ENCODE data around the gene USH2A.

USH2A gene

GRCh38 chr1:216422821-216423520, at the start of gene USH2A:
Gene USH2A, minus strand, starts transcription at chr1:216423448. Its CDS starts 1,112 bp downstream, at chr1:216422336.
- H3K27ac ChIP-seq: no peak within 1 kb of the TSS
- no peak within 1 kb of the TSS for H3K4me3 ChIP-seq
- H3K27me3 ChIP-seq: no peaks in the 10 kb centered on the region
- intact Hi-C loops (cut with DNase I; ENCODE audit: low total_unique reads): no loop called here
- no peaks in the 10 kb centered on the region for H3K9me3 ChIP-seq
- H3K36me3 ChIP-seq: no peaks in the 10 kb centered on the region
- DNase-seq: no peak
- no peaks in the 10 kb centered on the region for H3K4me1 ChIP-seq
- TF ChIP-seq CTCF (IDR thresholded peaks at IDR 0.05): no peak

- intact Hi-C loops (cut with DNase I; ENCODE audit: low total_unique reads): no loop called here
- no peak overlapping the region for H3K27ac ChIP-seq
- H3K4me3 ChIP-seq: no peak overlapping the region
- no peaks in the 10 kb centered on the region for H3K4me1 ChIP-seq
- no peaks in the 10 kb centered on the region for H3K9me3 ChIP-seq
- no peaks in the 10 kb centered on the region for H3K27me3 ChIP-seq
- TF ChIP-seq CTCF (IDR thresholded peaks at IDR 0.05): no peak
- no peaks in the 10 kb centered on the region for H3K36me3 ChIP-seq
- no peak for DNase-seq
These were observed 43.0 kb upstream of the USH2A start for GRCh38 chr1:216466162-216466801.

- TF ChIP-seq CTCF (IDR thresholded peaks at IDR 0.05): no peak
- no peaks in the 10 kb centered on the region for H3K27me3 ChIP-seq
- no peak for DNase-seq
- intact Hi-C loops (cut with DNase I; ENCODE audit: low total_unique reads): no loop called here
- no peaks in the 10 kb centered on the region for H3K4me1 ChIP-seq
- H3K9me3 ChIP-seq: no peaks in the 10 kb centered on the region
- no peak overlapping the region for H3K27ac ChIP-seq
- H3K36me3 ChIP-seq: no peaks in the 10 kb centered on the region
- H3K4me3 ChIP-seq: no peak overlapping the region
These were observed 41.2 kb upstream of the USH2A start for GRCh38 chr1:216464489-216464888.

- no peak for TF ChIP-seq CTCF (IDR thresholded peaks at IDR 0.05)
- Histone ChIP-seq H3K27ac (no peak overlapping the region), H3K4me3 (no peak overlapping the region), H3K4me1 (no peaks in the 10 kb centered on the region), H3K27me3 (no peaks in the 10 kb centered on the region), H3K36me3 (no peaks in the 10 kb centered on the region), H3K9me3 (no peaks in the 10 kb centered on the region)
- intact Hi-C loops (cut with DNase I; ENCODE audit: low total_unique reads): no loop called here
- no peak for DNase-seq
These were observed 39.0 kb upstream of the USH2A start for GRCh38 chr1:216462066-216462775.

- no peaks in the 10 kb centered on the region for H3K9me3 ChIP-seq
- DNase-seq: no peak
- no peaks in the 10 kb centered on the region for H3K36me3 ChIP-seq
- no peak overlapping the region for H3K27ac ChIP-seq
- no peaks in the 10 kb centered on the region for H3K27me3 ChIP-seq
- no peak for TF ChIP-seq CTCF (IDR thresholded peaks at IDR 0.05)
- H3K4me3 ChIP-seq: no peak overlapping the region
- H3K4me1 ChIP-seq: no peaks in the 10 kb centered on the region
- intact Hi-C loops (cut with DNase I; ENCODE audit: low total_unique reads): no loop called here
These were observed 38.2 kb upstream of the USH2A start for GRCh38 chr1:216461466-216461865.
